ENCODE results near the gene SP2. TPM values are rescaled to one million over a fixed set of nuclear protein-coding genes. Genes with fewer than 3 reads are reported as not detected.

The SP2 gene
- total and polyA plus RNA-seq, 12 donors: 1.8 to 21.1 (median 10.1) TPM

DNA sequence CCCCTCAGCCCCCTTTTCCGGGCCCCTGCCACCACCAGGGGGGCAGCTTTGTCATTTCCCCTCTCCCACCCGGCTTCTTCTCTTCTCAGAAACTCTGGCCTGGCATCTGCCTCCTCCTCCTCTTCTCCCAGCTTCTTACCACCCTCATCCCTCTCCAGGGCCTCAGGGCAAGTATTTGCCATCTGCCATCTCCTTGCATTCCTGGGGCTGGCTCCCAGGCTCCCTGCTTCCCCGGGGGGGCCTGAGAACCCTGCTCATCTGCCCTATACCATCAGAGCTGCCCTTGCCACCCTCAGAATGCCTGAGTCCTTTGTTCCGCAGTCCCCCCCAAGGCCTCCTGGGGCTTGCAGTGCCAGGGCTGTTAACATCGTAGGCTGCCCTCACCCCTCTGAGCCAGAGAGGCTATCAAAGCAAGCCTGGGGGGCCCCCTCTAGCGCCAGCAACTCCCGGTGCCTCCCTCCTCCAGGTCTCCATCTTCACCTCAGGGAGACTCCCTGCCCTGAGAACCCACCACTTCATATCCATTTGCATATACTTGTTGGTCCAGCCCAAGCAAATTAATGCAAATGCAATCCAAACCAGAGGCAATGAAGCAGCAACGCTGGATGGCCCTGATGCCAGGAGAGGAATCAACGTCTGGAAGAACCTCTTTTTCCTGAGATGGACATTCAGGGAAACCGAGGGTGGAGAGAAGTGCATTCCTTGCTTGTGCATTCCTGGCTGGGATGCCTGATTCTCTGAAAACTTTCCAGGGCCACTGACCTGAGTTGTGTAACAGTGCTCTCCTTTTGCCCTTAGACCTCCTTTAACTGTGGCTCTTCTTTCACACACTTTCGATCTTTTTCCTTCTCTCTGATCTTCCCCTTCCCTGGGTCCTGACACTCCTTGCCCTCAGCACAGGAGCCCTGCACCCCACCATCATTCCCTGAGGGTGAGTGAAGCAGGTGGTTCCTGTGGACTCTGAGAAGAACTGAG lies 20.7 kb upstream of the SP2 start:
- Histone ChIP-seq H3K4me3 (no peak overlapping the region), H3K27me3 (peaks cover 20% of the 10 kb centered on the region), H3K4me1 (replicated peaks in 1 of 2) (peaks cover 3 to 10% of the 10 kb centered on the region in 2 donors), H3K36me3 (replicated peaks in 1 of 2) (no peaks in the 10 kb centered on the region), H3K9me3 (replicated peaks in 1 of 3) (no peaks in the 10 kb centered on the region), H3K27ac (no peak overlapping the region)
- WGBS, 4 donors: 57 to 68% (median 65%) methylated on average over 9 to 11 of the region's 11 CpGs
- intact Hi-C loops (cut with DNase I): no loop called here
- TF ChIP-seq, protein P1, sequence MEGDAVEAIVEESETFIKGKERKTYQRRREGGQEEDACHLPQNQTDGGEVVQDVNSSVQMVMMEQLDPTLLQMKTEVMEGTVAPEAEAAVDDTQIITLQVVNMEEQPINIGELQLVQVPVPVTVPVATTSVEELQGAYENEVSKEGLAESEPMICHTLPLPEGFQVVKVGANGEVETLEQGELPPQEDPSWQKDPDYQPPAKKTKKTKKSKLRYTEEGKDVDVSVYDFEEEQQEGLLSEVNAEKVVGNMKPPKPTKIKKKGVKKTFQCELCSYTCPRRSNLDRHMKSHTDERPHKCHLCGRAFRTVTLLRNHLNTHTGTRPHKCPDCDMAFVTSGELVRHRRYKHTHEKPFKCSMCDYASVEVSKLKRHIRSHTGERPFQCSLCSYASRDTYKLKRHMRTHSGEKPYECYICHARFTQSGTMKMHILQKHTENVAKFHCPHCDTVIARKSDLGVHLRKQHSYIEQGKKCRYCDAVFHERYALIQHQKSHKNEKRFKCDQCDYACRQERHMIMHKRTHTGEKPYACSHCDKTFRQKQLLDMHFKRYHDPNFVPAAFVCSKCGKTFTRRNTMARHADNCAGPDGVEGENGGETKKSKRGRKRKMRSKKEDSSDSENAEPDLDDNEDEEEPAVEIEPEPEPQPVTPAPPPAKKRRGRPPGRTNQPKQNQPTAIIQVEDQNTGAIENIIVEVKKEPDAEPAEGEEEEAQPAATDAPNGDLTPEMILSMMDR (IDR thresholded peaks at IDR 0.05): no peak
- TF ChIP-seq POLR2A (IDR thresholded peaks at IDR 0.05): no peak
- DNase-seq: no peak

DNA sequence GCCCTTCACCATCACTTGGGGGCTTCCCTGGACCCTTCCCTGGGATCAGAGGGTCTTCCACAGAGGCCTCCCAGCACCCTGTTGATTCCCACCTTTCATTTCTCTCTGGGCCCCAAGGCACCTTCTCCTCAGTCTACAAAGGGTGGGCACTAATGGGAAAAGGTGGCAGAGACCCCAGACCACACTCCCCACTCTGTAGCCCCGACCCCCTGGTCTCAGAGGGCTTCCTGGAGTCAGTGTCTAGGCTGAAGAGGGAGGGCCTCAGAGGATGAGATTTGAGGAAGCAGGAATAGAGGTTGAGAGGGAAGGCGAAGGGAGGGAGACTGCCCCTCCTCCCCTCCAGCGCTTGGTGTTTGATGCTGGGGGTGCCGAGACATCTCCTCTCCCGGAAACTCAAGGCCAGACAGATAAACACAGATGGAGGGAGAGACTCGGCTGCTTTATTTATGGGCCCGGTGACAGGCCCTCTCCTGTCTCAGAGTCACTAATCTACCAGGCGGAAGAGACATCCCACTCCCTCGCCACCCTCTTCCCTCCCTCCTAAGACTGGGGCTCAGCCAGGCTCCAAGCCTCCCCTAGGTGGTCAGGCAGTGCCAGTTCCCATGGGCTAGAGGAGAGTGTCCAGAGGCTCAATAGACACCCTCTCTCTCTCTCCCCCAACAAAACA lies 18.5 kb upstream of the SP2 start:
- peaks cover 3 to 10% of the 10 kb centered on the region in 2 donors for H3K4me1 ChIP-seq (replicated peaks in 1 of 2)
- H3K27me3 ChIP-seq: peaks cover 10% of the 10 kb centered on the region

DNA sequence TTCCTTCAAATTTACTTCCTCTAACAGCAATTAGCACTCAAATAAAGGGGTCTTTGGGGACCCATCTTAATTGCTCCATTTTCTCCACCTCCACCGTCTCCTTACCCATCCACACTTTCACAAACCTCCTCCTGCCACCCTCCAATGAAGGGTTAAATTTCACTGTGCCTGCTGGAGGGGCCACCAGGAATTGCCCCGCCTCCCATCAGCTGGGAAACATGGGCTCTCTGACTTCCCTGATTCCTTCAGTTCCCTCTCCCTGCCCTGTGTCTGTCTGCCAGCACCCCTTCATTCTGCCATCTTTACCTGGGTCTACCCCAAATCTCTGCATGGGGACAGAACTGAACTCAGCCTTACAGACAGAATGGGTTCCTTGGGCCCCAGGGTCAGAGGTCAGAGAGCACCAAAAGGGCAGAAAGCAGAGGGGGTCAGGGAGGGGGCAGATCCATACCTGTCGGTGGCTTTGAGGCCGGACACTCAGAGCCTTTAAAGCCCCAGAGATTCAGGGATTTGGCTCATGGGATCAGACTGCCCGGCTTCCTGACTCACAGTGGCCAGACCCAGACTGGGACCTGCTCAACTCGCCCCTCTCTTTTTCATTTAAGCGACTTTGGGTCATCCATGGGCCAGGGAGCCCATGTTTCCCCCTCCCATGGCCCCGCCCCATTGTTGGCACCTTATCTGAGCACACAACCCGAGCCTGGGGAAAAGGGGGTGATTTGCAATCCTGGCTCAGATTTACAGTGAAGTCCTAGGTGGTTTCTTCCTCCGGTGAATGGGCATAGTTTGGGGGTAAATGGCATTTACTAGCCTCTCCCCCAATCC lies 17.6 kb upstream of the SP2 start:
- WGBS, 4 donors: 73 to 80% (median 74%) methylated on average over 8 to 10 of the region's 10 CpGs

More for the DNA sequence above, 18.5 kb upstream of the SP2 start:
- peak in 4 of 7 donors; percentile 30 to 49 (median 38) for DNase-seq
- no peaks in the 10 kb centered on the region for H3K9me3 ChIP-seq (replicated peaks in 1 of 3)
- 22 to 40% (median 27%) methylated on average over 3 to 9 of the region's 9 CpGs for WGBS, 4 donors
- H3K4me3 ChIP-seq: no peak overlapping the region
- no peak overlapping the region for H3K27ac ChIP-seq
- H3K36me3 ChIP-seq (replicated peaks in 1 of 2): no peaks in the 10 kb centered on the region
- intact Hi-C loops (cut with DNase I): no loop called here
- TF ChIP-seq POLR2A (IDR thresholded peaks at IDR 0.05): no peak
- TF ChIP-seq, protein P1 (IDR thresholded peaks at IDR 0.05): no peak

More for the DNA sequence above, 17.6 kb upstream of the SP2 start:
- H3K4me3 ChIP-seq: no peak overlapping the region
- no peaks in the 10 kb centered on the region for H3K36me3 ChIP-seq (replicated peaks in 1 of 2)
- peaks cover 5% of the 10 kb centered on the region for H3K27me3 ChIP-seq
- TF ChIP-seq, protein P1 (IDR thresholded peaks at IDR 0.05): no peak
- TF ChIP-seq POLR2A (IDR thresholded peaks at IDR 0.05): no peak
- no peaks in the 10 kb centered on the region for H3K9me3 ChIP-seq (replicated peaks in 1 of 3)
- DNase-seq: no peak
- no peak overlapping the region for H3K27ac ChIP-seq
- H3K4me1 ChIP-seq (replicated peaks in 1 of 2): peaks cover 3 to 11% of the 10 kb centered on the region in 2 donors
- intact Hi-C loops (cut with DNase I): no loop called here
